Mesenteric fat pad (tissue), 1 donor: Measurements from ENCODE around the gene PLCB1. TPM values are rescaled to one million over a fixed set of nuclear protein-coding genes. Genes with fewer than 3 reads are reported as not detected.
"Not testable (repeated sequence)": the region's sequence is repeated elsewhere in the genome, so short reads cannot be mapped to it uniquely, and the experiment has no call there.

Source experiments
- DNase-seq: peaks from one replicate; pipeline ENCODE4 v3.0.0-alpha.2; 2020; ENCODE audit warnings: low spot score
- total RNA-seq: library from RNA; stranded (reverse); fragmentation: NEBNext Ultra II Directional; extraction: Animal tissue kit (Norgen Biotek cat#: 25700); gene quantifications from one replicate; pipeline ENCODE4 v1.2.1, GENCODE V29; 2021
- donor health status: DM: yes; HTN: yes; CAD: no.

PLCB1 gene
- total RNA-seq, 1 donor from 2014 or later = 16.9 TPM

DNA sequence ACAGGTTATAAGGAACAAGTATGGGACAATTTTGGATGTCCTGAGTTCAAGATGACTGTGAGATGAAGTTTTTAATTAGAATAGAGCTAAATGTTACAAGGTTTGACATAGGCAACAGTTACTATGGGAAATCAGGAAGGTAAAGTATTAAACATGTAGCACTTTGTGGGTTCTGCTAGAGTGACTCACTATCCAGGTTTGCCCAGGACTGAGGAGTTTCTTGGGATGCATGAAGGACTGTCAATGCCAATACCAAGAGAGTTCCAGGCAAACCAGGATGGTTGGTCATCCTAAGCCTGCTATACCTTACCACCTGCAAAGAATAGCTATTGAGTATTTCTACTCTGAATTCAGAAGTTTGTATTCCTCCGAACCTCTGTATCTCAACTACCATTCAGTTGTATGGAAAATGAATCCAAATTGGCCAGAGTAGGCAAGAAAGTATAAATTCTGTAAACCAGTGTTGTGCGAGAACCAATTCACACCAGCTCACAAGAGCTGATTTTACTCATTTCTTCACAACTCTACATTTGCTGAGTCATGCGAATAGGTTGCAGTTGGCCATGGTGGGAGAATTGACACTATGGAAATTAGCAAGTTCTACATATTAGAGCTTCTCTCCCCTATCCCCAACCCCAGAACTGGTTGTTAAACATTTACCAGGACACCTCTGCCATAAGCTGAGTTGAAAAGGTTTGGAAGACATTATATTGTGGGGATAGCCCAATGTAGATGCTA, 449.5 kb downstream of the PLCB1 start:
- DNase-seq = no peak

GRCh38 chr20:8583012-8583565, 451.0 kb downstream of the PLCB1 start:
- no peak for DNase-seq

DNA sequence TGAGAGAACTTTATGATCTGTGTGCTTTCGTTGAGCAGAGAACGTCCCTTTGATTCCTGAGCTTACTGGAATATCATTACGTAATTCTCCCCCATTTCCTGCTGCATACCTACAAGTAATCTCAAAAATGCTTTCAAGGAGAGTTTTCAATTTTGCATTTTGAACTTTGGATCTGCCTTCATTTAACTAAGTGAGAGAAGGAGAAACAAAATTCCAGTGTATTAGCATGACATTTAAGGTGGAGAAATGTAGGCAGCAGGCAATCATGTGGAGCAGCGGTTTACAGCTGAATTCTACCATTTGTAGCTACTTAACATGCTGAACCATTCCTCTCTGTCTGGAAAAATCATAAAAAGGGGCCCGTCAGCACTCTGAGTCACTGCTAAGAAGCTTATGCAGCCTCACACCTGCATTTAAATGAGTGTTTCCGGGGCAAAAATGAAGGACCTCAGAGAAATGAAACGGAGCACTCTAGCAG, 451.5 kb downstream of the PLCB1 start:
- no peak for DNase-seq

GRCh38 chr20:8587251-8587650, 455.2 kb downstream of the PLCB1 start:
- no peak for DNase-seq

DNA sequence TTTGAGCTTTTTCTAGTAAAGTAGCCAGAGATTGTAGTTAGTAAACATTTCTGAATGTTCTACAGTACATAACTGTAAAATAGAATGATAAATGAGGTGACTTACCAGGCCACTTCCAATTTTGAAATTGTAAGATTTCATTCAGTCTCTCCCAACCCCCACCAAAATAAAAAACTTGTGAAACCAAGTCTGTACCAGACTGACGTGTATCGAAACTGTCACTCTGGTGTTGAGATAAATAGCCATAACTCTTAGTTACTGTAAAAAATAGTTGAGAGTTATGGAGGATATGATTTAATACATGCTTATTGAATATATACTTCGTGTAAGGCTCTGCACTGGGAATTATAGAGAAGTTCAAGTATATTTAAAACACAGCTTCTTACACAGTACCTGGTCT, 455.7 kb downstream of the PLCB1 start:
- DNase-seq = no peak

DNA sequence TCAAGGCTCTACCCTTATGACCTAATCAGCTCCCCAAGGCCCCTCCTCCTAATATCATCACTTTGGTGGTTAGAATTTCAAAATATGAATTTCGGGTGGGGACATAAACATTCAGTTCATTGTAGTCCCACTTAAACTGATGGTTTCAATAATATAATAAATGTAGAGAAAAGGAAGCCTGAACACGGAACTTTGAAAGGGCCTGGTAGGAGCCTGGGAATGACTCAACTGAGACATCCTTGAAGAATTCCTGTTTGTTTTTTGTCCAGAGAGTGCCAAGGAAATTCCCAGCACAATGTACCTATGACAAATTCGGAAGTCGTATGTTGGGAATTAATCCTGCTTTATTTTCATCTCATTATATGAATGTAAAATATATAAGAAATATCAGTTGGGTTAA, 457.9 kb downstream of the PLCB1 start:
- DNase-seq = no peak

GRCh38 chr20:8600910-8601541, 469.0 kb downstream of the PLCB1 start:
- DNase-seq = not testable (repeated sequence)

GRCh38 chr20:8601542-8601912, 469.5 kb downstream of the PLCB1 start:
- DNase-seq = no peak

- DNase-seq = no peak
Observed at GRCh38 chr20:8602389-8603116, 470.5 kb downstream of the PLCB1 start.

- no peak for DNase-seq
Observed at GRCh38 chr20:8608470-8608869, 476.4 kb downstream of the PLCB1 start.

GRCh38 chr20:8616792-8617191, 484.7 kb downstream of the PLCB1 start:
- no peak for DNase-seq

- DNase-seq = no peak
Observed at GRCh38 chr20:8621001-8621400, 488.9 kb downstream of the PLCB1 start.

DNA sequence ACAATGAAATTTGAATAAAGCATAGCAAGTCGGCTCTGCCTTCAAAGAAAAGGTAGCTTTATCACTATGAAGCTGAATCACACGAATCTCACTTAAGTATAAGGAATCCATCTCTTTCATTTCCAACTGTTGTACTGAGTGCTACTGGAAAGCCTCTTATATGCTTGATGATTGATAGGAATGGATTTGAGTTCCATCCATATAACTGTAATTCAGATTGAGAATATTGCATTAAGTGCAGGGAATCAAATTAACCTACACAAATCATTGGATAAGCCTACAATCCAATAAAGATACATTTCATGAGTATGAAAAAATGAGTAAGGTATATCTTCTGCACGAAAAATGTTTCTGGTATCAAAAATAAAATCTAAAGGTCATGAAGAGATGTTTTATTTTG, 492.0 kb downstream of the PLCB1 start:
- DNase-seq = no peak

GRCh38 chr20:8624616-8625015, 492.6 kb downstream of the PLCB1 start:
- DNase-seq = no peak

DNA sequence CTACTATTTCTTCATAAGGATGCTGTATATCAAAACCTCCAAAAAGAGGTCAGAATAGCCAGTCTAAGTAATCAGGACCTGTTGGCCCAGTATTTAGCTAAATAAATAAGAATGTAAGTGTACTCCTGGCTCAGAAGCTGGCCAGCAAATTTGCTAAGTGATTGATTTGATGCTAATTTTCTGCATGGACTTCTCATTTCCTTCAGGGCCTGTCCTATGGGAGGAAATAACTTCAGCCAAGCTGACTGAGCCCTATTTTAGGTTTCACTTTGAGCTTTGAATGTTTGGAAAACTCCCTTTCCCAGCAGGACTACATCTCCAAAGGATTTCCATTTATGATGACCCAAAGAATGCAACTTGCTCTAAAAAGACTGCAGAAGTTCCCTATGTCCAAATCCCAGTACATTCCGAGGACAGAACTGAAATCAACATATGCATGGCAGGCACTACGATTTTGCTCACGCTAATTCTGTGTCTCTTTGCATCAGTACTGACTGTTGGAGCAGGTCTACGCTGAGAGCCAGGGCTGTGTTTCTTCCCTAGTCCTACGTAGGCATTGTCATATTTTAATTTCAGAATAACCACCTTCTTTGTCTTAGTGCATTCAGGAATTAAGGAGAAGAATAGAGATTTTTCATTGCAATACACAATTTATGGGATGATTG, 495.4 kb downstream of the PLCB1 start:
- no peak for DNase-seq

GRCh38 chr20:8631271-8631670, 499.2 kb downstream of the PLCB1 start:
- no peak for DNase-seq

GRCh38 chr20:8633366-8633765, 501.3 kb downstream of the PLCB1 start:
- DNase-seq = no peak

GRCh38 chr20:8635048-8635572, 503.0 kb downstream of the PLCB1 start:
- DNase-seq = no peak

DNA sequence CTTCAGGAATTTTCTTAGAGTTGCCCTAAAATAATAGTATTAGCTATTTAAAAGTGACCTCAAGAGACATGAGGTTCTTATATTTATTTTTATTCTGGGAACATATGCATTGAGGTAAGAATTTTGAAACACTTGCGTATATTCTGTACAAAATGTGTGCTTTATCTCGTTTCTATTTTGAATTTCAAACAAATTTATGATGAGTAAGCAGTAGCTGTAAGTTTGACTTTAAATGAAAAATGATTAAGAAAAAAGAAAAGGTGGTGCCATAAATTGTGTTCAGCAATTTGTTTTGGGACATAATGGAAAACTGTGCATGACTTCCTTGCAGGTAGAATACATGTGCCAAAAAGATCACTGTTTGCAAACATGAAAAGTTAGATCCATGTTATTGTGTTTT, 503.8 kb downstream of the PLCB1 start:
- DNase-seq = no peak

GRCh38 chr20:8639112-8639778, 507.2 kb downstream of the PLCB1 start:
- no peak for DNase-seq

GRCh38 chr20:8640461-8640860, 508.4 kb downstream of the PLCB1 start:
- no peak for DNase-seq
